Measurements from ENCODE around the gene ZC2HC1B.

GRCh38 chr6:143969077-143969476 is 104.8 kb downstream of the ZC2HC1B start:
- TF ChIP-seq YY1 (IDR thresholded peaks at IDR 0.05; ENCODE audit: insufficient read depth, insufficient read length): no peak
- TF ChIP-seq ZNF274 (IDR thresholded peaks at IDR 0.05; ENCODE audit: low read depth, low read length): no peak
- TF ChIP-seq SUZ12 (IDR thresholded peaks at IDR 0.05; ENCODE audit: extremely low read depth, insufficient read depth, insufficient read length): no peak
